ENCODE data around the gene C7orf33. TPM values are rescaled to one million over a fixed set of nuclear protein-coding genes. Genes with fewer than 3 reads are reported as not detected.

Gene C7orf33
- total and polyA plus RNA-seq, 12 donors, result not detected

DNA sequence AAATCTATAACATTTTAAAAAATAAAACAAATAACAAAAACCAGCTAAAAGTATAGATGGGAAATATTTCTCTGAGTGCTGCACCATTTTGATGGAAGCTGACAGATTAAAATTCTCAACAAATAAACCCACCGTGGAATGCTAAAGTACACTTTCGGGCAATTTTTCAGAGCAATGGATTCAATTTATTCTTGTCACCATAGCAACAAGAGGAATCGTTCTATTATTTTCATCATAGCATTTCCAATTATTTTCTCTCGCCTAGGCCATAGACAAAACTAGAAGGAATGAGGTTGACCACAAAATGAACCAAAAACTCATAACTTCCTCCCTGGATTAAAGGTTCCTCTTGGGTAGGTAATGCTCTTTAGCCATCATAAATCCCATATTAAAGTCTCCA is 44.6 kb upstream of the C7orf33 start:
- 86 to 95% methylated on average over 4 of the region's 4 CpGs for WGBS, 2 donors
- Histone ChIP-seq H3K9me3 (peaks cover 0 to 21% (median 0%) of the 10 kb centered on the region in 11 donors), H3K4me3 (no peak overlapping the region), H3K36me3 (no peaks in the 10 kb centered on the region), H3K4me1 (no peaks in the 10 kb centered on the region), H3K27ac (no peak overlapping the region), H3K27me3 (no peaks in the 10 kb centered on the region)
- intact Hi-C loops (cut with DNase I), result no loop called here
- TF ChIP-seq, protein P1, sequence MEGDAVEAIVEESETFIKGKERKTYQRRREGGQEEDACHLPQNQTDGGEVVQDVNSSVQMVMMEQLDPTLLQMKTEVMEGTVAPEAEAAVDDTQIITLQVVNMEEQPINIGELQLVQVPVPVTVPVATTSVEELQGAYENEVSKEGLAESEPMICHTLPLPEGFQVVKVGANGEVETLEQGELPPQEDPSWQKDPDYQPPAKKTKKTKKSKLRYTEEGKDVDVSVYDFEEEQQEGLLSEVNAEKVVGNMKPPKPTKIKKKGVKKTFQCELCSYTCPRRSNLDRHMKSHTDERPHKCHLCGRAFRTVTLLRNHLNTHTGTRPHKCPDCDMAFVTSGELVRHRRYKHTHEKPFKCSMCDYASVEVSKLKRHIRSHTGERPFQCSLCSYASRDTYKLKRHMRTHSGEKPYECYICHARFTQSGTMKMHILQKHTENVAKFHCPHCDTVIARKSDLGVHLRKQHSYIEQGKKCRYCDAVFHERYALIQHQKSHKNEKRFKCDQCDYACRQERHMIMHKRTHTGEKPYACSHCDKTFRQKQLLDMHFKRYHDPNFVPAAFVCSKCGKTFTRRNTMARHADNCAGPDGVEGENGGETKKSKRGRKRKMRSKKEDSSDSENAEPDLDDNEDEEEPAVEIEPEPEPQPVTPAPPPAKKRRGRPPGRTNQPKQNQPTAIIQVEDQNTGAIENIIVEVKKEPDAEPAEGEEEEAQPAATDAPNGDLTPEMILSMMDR (IDR thresholded peaks at IDR 0.05), result no peak
- no peak for DNase-seq
- no peak for ATAC-seq

GRCh38 chr7:148546857-148547256 is 43.7 kb upstream of the C7orf33 start:
- H3K27ac ChIP-seq, result no peak overlapping the region
- intact Hi-C loops (cut with DNase I), result no loop called here
- H3K4me3 ChIP-seq, result no peak overlapping the region
- no peak for ATAC-seq
- 84 to 94% methylated on average over 8 of the region's 8 CpGs for WGBS, 2 donors
- H3K36me3 ChIP-seq, result no peaks in the 10 kb centered on the region
- peaks cover 0 to 24% (median 0%) of the 10 kb centered on the region in 11 donors for H3K9me3 ChIP-seq
- H3K27me3 ChIP-seq, result no peaks in the 10 kb centered on the region
- TF ChIP-seq, protein P1 (IDR thresholded peaks at IDR 0.05), result no peak
- H3K4me1 ChIP-seq, result no peaks in the 10 kb centered on the region
- no peak for DNase-seq

- TF ChIP-seq, protein P1 (IDR thresholded peaks at IDR 0.05), result no peak
- no peak for ATAC-seq
- Histone ChIP-seq H3K9me3 (peaks cover 0 to 24% (median 0%) of the 10 kb centered on the region in 11 donors), H3K27ac (no peak overlapping the region), H3K27me3 (no peaks in the 10 kb centered on the region), H3K36me3 (no peaks in the 10 kb centered on the region), H3K4me3 (no peak overlapping the region), H3K4me1 (no peaks in the 10 kb centered on the region)
- no peak for DNase-seq
- 41 to 46% methylated on average over 3 of the region's 5 CpGs for WGBS, 2 donors
- intact Hi-C loops (cut with DNase I), result no loop called here
These were observed 42.6 kb upstream of the C7orf33 start for GRCh38 chr7:148547951-148548350.

GRCh38 chr7:148553979-148554378 is 36.6 kb upstream of the C7orf33 start:
- DNase-seq (no peak), ATAC-seq (no peak)
- intact Hi-C loops (cut with DNase I), result no loop called here
- Histone ChIP-seq H3K36me3 (no peaks in the 10 kb centered on the region), H3K4me3 (no peak overlapping the region), H3K9me3 (peaks cover 0 to 30% (median 0%) of the 10 kb centered on the region in 11 donors), H3K27me3 (peaks cover 0 to 10% (median 0%) of the 10 kb centered on the region in 7 donors), H3K27ac (no peak overlapping the region), H3K4me1 (no peaks in the 10 kb centered on the region)
- WGBS, 2 donors, result 100% methylated on average over 3 of the region's 3 CpGs
- TF ChIP-seq, protein P1 (IDR thresholded peaks at IDR 0.05), result no peak

Data from heart right ventricle (tissue), 16 donors.